ENCODE data around the gene DRC7.

Gene DRC7

GRCh38 chr16:57761301-57761700, 66.7 kb downstream of the DRC7 start:
- peaks cover 35% of the 10 kb centered on the region; the same call in 1 of the 2 replicates for H3K36me3 ChIP-seq (ENCODE audit: control insufficient read depth, insufficient read depth, low read length)
- H3K27me3 ChIP-seq (ENCODE audit: control insufficient read depth, insufficient read depth, low read length), result no peaks in the 10 kb centered on the region
- H3K9me3 ChIP-seq (ENCODE audit: control insufficient read depth, insufficient read depth, low read depth, low read length), result no peaks in the 10 kb centered on the region
- H3K27ac ChIP-seq (ENCODE audit: low read depth, low read length), result no peak overlapping the region
- no peak overlapping the region for H3K9ac ChIP-seq (ENCODE audit: low read length)
- H3K4me3 ChIP-seq (ENCODE audit: low read depth, low read length), result no peak overlapping the region
- peaks cover 44% of the 10 kb centered on the region for H3K4me1 ChIP-seq (ENCODE audit: control insufficient read depth, insufficient read depth, low read length)

DNA sequence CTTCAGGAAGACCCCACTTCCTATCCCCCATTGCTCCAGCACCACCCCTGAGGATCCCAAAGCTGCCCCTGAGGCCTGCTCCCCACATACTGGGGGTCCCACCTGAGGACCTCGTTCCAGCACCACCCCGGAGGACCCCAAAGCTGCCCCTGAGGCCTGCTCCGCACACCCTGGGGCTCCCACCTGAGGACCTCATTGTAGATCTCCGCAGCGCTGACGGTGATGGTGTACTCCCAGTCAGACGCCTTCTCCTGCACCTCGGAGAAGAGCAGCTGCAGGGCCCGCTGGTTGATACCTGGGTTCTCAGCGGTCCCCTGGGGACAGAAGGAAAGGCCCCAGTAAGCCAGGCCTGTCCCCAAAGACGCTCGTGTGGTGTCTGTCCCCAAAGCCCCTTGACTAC, 67.4 kb downstream of the DRC7 start:
- Histone ChIP-seq H3K4me1 (ENCODE audit: control insufficient read depth, insufficient read depth, low read length) (peaks cover 44% of the 10 kb centered on the region), H3K9ac (ENCODE audit: low read length) (no peak overlapping the region), H3K27me3 (ENCODE audit: control insufficient read depth, insufficient read depth, low read length) (no peaks in the 10 kb centered on the region), H3K9me3 (ENCODE audit: control insufficient read depth, insufficient read depth, low read depth, low read length) (no peaks in the 10 kb centered on the region), H3K27ac (ENCODE audit: low read depth, low read length) (no peak overlapping the region), H3K36me3 (ENCODE audit: control insufficient read depth, insufficient read depth, low read length) (peaks cover 28% of the 10 kb centered on the region; the same call in 1 of the 2 replicates), H3K4me3 (ENCODE audit: low read depth, low read length) (no peak overlapping the region)

DNA sequence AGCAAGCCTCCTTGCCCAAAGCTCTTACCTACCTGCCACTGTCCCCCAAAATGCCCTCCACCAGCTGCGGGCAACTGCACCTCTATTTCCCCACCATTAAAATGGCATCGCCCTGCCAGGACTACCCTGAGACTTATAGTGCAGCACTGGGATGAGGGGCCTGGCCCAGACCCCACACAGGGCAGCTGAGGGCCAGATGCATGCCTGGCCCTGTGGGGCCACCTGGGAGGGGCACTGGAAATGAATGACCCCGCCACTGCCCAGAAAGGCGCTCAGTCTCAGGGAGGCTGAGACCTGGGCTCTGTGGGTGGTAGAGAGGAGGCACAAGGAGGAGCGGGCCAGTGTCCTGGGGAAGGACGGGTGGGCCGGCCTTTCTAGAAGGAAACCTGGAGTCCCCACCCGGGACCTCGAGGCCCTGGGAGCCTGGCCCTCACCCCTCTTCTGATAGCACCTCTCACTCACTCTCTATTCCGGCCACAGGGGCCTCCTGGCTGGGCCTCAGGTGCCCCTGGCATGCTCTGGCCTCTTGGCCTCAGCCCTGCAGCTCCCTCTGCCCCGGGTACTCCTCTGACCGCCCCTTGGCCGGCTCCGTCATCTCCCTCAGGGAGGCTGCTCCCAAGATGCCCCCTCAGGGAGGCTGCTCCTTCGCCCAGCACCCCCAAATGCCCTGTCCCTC, 67.9 kb downstream of the DRC7 start:
- Histone ChIP-seq H3K9ac (ENCODE audit: low read length) (no peak overlapping the region), H3K4me1 (ENCODE audit: control insufficient read depth, insufficient read depth, low read length) (peaks cover 42% of the 10 kb centered on the region), H3K9me3 (ENCODE audit: control insufficient read depth, insufficient read depth, low read depth, low read length) (no peaks in the 10 kb centered on the region), H3K27ac (ENCODE audit: low read depth, low read length) (no peak overlapping the region), H3K4me3 (ENCODE audit: low read depth, low read length) (no peak overlapping the region), H3K27me3 (ENCODE audit: control insufficient read depth, insufficient read depth, low read length) (no peaks in the 10 kb centered on the region), H3K36me3 (ENCODE audit: control insufficient read depth, insufficient read depth, low read length) (peaks cover 28% of the 10 kb centered on the region; the same call in 1 of the 2 replicates)

- Histone ChIP-seq H3K9ac (ENCODE audit: low read length) (no peak overlapping the region), H3K4me3 (ENCODE audit: low read depth, low read length) (no peak overlapping the region), H3K27me3 (ENCODE audit: control insufficient read depth, insufficient read depth, low read length) (no peaks in the 10 kb centered on the region), H3K36me3 (ENCODE audit: control insufficient read depth, insufficient read depth, low read length) (peaks cover 23% of the 10 kb centered on the region; the same call in 1 of the 2 replicates), H3K27ac (ENCODE audit: low read depth, low read length) (no peak overlapping the region), H3K9me3 (ENCODE audit: control insufficient read depth, insufficient read depth, low read depth, low read length) (no peaks in the 10 kb centered on the region), H3K4me1 (ENCODE audit: control insufficient read depth, insufficient read depth, low read length) (peaks cover 36% of the 10 kb centered on the region)
Measured at GRCh38 chr16:57763285-57764005, 68.8 kb downstream of the DRC7 start.

GRCh38 chr16:57764006-57764340, 69.4 kb downstream of the DRC7 start:
- Histone ChIP-seq H3K9ac (ENCODE audit: low read length) (no peak overlapping the region), H3K4me1 (ENCODE audit: control insufficient read depth, insufficient read depth, low read length) (peaks cover 31% of the 10 kb centered on the region), H3K27ac (ENCODE audit: low read depth, low read length) (no peak overlapping the region), H3K27me3 (ENCODE audit: control insufficient read depth, insufficient read depth, low read length) (no peaks in the 10 kb centered on the region), H3K4me3 (ENCODE audit: low read depth, low read length) (no peak overlapping the region), H3K36me3 (ENCODE audit: control insufficient read depth, insufficient read depth, low read length) (peaks cover 21% of the 10 kb centered on the region; the same call in 1 of the 2 replicates), H3K9me3 (ENCODE audit: control insufficient read depth, insufficient read depth, low read depth, low read length) (no peaks in the 10 kb centered on the region)

- no peaks in the 10 kb centered on the region for H3K9me3 ChIP-seq (ENCODE audit: control insufficient read depth, insufficient read depth, low read depth, low read length)
- H3K36me3 ChIP-seq (ENCODE audit: control insufficient read depth, insufficient read depth, low read length), result peaks cover 21% of the 10 kb centered on the region; the same call in 1 of the 2 replicates
- no peak overlapping the region for H3K9ac ChIP-seq (ENCODE audit: low read length)
- no peak overlapping the region for H3K27ac ChIP-seq (ENCODE audit: low read depth, low read length)
- peaks cover 25% of the 10 kb centered on the region for H3K4me1 ChIP-seq (ENCODE audit: control insufficient read depth, insufficient read depth, low read length)
- no peaks in the 10 kb centered on the region for H3K27me3 ChIP-seq (ENCODE audit: control insufficient read depth, insufficient read depth, low read length)
- H3K4me3 ChIP-seq (ENCODE audit: low read depth, low read length), result no peak overlapping the region
Measured at GRCh38 chr16:57764341-57765159, 69.9 kb downstream of the DRC7 start.

GRCh38 chr16:57765160-57765728, 70.6 kb downstream of the DRC7 start:
- H3K4me1 ChIP-seq (ENCODE audit: control insufficient read depth, insufficient read depth, low read length), result peaks cover 18% of the 10 kb centered on the region
- no peaks in the 10 kb centered on the region for H3K9me3 ChIP-seq (ENCODE audit: control insufficient read depth, insufficient read depth, low read depth, low read length)

DNA sequence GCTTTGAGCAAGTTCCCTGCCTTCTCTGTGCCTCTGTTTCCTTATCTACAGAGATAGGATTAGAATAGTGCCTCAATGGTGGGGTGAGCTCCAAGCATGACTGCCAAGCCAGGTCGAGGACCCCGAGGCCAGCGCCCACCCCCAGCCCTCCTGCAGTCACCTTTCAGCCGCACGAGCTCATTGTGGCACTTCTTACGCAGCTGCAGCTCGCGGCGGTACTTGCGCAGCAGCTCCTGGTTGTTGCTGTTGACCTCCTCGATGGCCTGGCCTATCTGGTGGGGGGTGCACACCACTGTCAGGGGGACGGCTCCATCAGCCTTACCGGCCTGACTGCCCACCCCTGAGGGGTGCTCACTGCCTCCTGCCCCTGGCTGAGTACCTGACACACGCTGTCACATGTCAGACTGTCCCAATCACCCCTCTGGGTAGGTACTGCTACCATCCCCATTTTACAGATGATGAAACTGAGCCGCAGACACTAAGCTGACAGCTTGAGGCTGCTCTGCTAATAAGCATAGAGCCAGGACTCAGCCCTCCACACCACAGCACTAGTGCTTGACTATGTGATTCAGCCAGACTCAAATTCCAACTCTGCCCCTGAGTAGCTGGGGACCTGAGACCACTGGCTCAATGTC, 72.2 kb downstream of the DRC7 start:
- no peak overlapping the region for H3K4me3 ChIP-seq (ENCODE audit: low read depth, low read length)
- no peaks in the 10 kb centered on the region for H3K27me3 ChIP-seq (ENCODE audit: control insufficient read depth, insufficient read depth, low read length)
- peaks cover 12% of the 10 kb centered on the region for H3K4me1 ChIP-seq (ENCODE audit: control insufficient read depth, insufficient read depth, low read length)
- no peak overlapping the region for H3K9ac ChIP-seq (ENCODE audit: low read length)
- no peaks in the 10 kb centered on the region for H3K9me3 ChIP-seq (ENCODE audit: control insufficient read depth, insufficient read depth, low read depth, low read length)
- H3K36me3 ChIP-seq (ENCODE audit: control insufficient read depth, insufficient read depth, low read length), result peaks cover 18% of the 10 kb centered on the region; the same call in 1 of the 2 replicates
- H3K27ac ChIP-seq (ENCODE audit: low read depth, low read length), result no peak overlapping the region

More at GRCh38 chr16:57765160-57765728, 70.6 kb downstream of the DRC7 start:
- Histone ChIP-seq H3K36me3 (ENCODE audit: control insufficient read depth, insufficient read depth, low read length) (peaks cover 21% of the 10 kb centered on the region; the same call in 1 of the 2 replicates), H3K27ac (ENCODE audit: low read depth, low read length) (no peak overlapping the region), H3K9ac (ENCODE audit: low read length) (no peak overlapping the region), H3K4me3 (ENCODE audit: low read depth, low read length) (no peak overlapping the region), H3K27me3 (ENCODE audit: control insufficient read depth, insufficient read depth, low read length) (no peaks in the 10 kb centered on the region)

DNA sequence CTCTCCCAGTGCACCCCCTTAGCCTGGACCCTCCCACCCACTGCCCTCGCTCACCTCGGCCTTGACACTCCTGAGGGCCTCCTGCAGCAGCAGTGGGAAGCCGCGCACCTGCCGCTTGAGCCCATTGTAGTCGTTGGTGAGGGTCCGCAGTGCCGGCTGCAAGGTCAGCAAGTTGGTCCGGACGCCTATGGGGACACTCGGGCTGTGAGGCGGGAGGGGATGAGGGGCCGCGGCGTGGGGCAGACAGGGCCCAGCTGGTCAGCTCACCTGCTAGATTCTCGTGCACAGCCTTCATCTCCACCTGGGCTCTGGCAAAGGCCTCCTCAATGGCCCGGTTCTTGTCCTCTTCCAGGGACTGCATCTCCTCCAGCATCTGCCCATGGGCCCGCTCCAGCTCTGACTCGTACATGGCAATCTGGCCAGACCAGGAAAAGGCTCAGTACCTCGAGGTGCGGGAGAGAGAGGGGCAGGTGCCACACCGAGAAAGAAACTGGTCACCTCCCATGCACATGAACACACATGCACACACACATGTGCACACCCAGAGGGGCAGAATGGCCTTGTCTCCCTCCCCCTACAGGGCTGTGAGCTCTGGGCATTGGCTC, 75.0 kb downstream of the DRC7 start:
- H3K4me3 ChIP-seq (ENCODE audit: low read depth, low read length), result no peak overlapping the region
- H3K36me3 ChIP-seq (ENCODE audit: control insufficient read depth, insufficient read depth, low read length), result peaks cover 16% of the 10 kb centered on the region; the same call in 1 of the 2 replicates
- H3K9me3 ChIP-seq (ENCODE audit: control insufficient read depth, insufficient read depth, low read depth, low read length), result no peaks in the 10 kb centered on the region
- H3K9ac ChIP-seq (ENCODE audit: low read length), result no peak overlapping the region
- H3K27me3 ChIP-seq (ENCODE audit: control insufficient read depth, insufficient read depth, low read length), result no peaks in the 10 kb centered on the region
- peaks cover 11% of the 10 kb centered on the region for H3K4me1 ChIP-seq (ENCODE audit: control insufficient read depth, insufficient read depth, low read length)
- no peak overlapping the region for H3K27ac ChIP-seq (ENCODE audit: low read depth, low read length)

GRCh38 chr16:57770361-57770760, 75.8 kb downstream of the DRC7 start:
- no peak overlapping the region for H3K27ac ChIP-seq (ENCODE audit: low read depth, low read length)
- H3K36me3 ChIP-seq (ENCODE audit: control insufficient read depth, insufficient read depth, low read length), result peaks cover 16% of the 10 kb centered on the region; the same call in 1 of the 2 replicates
- H3K27me3 ChIP-seq (ENCODE audit: control insufficient read depth, insufficient read depth, low read length), result no peaks in the 10 kb centered on the region
- no peak overlapping the region for H3K4me3 ChIP-seq (ENCODE audit: low read depth, low read length)
- H3K9ac ChIP-seq (ENCODE audit: low read length), result no peak overlapping the region
- peaks cover 15% of the 10 kb centered on the region for H3K4me1 ChIP-seq (ENCODE audit: control insufficient read depth, insufficient read depth, low read length)
- H3K9me3 ChIP-seq (ENCODE audit: control insufficient read depth, insufficient read depth, low read depth, low read length), result no peaks in the 10 kb centered on the region

All from HUES6 (cell line).